ENCODE measurements around the gene CASD1.

GRCh38 chr7:94565247-94565894 is 55.8 kb downstream of the CASD1 start:
- TF ChIP-seq GATA2 (IDR thresholded peaks at IDR 0.05; ENCODE audit: low read depth, low read length) (no peak), GATA3 (IDR thresholded peaks at IDR 0.05; ENCODE audit: low read depth, low read length) (no peak)

All from SH-SY5Y (cell line).